Lower leg skin (tissue), 4 donors: Measurements from ENCODE around the gene PLEKHO2. TPM values are rescaled to one million over a fixed set of nuclear protein-coding genes. Genes with fewer than 3 reads are reported as not detected.

ENCODE experiments used
- DNase-seq, 2 donors: peaks; one replicate each; pipeline ENCODE4 v3.0.0-alpha.2; 2019; ENCODE audit warnings: low spot score in 2 of 2
- H3K4me3 ChIP-seq: fragments of 200-600 bp; sonication (generic); 2 replicates; pipeline ENCODE4 v1.5.1; 2017; ENCODE audit warnings: mild to moderate bottlenecking, low read depth; ENCODE audit not compliant: poor library complexity, severe bottlenecking
- CTCF ChIP-seq, 3 donors: fragments of 450-650 bp; IDR thresholded peaks; one replicate each; pipeline ENCODE4 v1.5.1; 2016; ENCODE audit warnings: antibody characterized with exemption in 3 of 3, mild to moderate bottlenecking in 3 of 3, moderate library complexity in 2 of 3
- POLR2A ChIP-seq, 2 donors: fragments of 450-650 bp; IDR thresholded peaks; one replicate each; pipeline ENCODE4 v1.6.1; 2016 to 2017; ENCODE audit warnings: antibody characterized with exemption in 2 of 2, mild to moderate bottlenecking in 1 of 2, moderate library complexity in 1 of 2
- WGBS, 2 donors: methylation state at CpG; one replicate each; pipeline ENCODE4 v1.1.5; 2018; 5-methylcytosine and 5-hydroxymethylcytosine counted together
- intact Hi-C: fragments of 100-400 bp; cut with DNase I; formaldehyde crosslinking; loops from one replicate; pipeline ENCODE4 v1.15.0; 2023; ENCODE audit warnings: low total_unique reads
- total RNA-seq, 4 donors: library from RNA; depleted of rRNA; stranded (reverse); fragments of >200 nt; gene quantifications; one replicate each; pipeline ENCODE4 v1.1.0, GENCODE V29; 2016

Gene PLEKHO2
- total RNA-seq, 4 donors from 2014 or later, result 5.7 to 15.6 (median 7.3) TPM

GRCh38 chr15:64861331-64861730 is 19.6 kb downstream of the PLEKHO2 start:
- H3K4me3 ChIP-seq, result no peak overlapping the region
- no peak for DNase-seq
- 90 to 95% methylated on average over 11 of the region's 11 CpGs for WGBS, 2 donors
- TF ChIP-seq CTCF (IDR thresholded peaks at IDR 0.05) (no peak), POLR2A (IDR thresholded peaks at IDR 0.05) (no peak)
- intact Hi-C loops, result no loop called here

DNA sequence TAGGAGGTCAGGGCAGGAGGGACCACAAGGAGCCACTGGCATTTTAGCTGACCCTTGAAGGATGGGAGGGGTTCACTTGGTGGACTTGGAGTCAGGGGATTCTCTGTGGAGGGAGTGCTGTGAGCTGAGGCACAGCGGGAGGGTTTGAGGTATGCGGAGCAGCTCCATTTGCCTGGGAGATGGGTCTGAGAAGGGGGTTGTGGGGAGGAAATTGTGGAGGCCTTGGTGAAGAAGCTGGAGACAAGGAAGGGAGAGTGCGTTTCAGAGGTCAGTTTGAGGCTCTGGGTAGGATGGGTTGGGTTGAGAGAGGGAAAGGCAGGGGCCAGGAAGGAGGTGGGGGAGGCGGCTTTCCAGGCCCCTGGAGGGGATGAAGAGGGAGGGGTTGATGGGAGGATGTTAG is 20.2 kb downstream of the PLEKHO2 start:
- TF ChIP-seq POLR2A (IDR thresholded peaks at IDR 0.05), result no peak
- TF ChIP-seq CTCF (IDR thresholded peaks at IDR 0.05), result no peak
- DNase-seq, result no peak
- H3K4me3 ChIP-seq, result no peak overlapping the region
- intact Hi-C loops, result no loop called here
- 89 to 93% methylated on average over 4 of the region's 4 CpGs for WGBS, 2 donors

- DNase-seq, result no peak
- intact Hi-C loops, result no loop called here
- WGBS, 2 donors, result 93% methylated on average over 1 of the region's 1 CpG
- TF ChIP-seq POLR2A (IDR thresholded peaks at IDR 0.05) (no peak), CTCF (IDR thresholded peaks at IDR 0.05) (no peak)
- H3K4me3 ChIP-seq, result no peak overlapping the region
These were observed 20.7 kb downstream of the PLEKHO2 start for GRCh38 chr15:64862408-64862807.

GRCh38 chr15:64864068-64864467 is 22.4 kb downstream of the PLEKHO2 start:
- DNase-seq, result no peak
- WGBS, 2 donors, result 88 to 91% methylated on average over 1 of the region's 1 CpG
- intact Hi-C loops, result no loop called here
- TF ChIP-seq POLR2A (IDR thresholded peaks at IDR 0.05) (no peak), CTCF (IDR thresholded peaks at IDR 0.05) (no peak)
- H3K4me3 ChIP-seq, result no peak overlapping the region

- intact Hi-C loops, result no loop called here
- 94 to 97% methylated on average over 9 to 10 of the region's 12 CpGs for WGBS, 2 donors
- no peak overlapping the region for H3K4me3 ChIP-seq
- no peak for TF ChIP-seq POLR2A (IDR thresholded peaks at IDR 0.05)
- no peak for DNase-seq
These were observed 23.6 kb downstream of the PLEKHO2 start for GRCh38 chr15:64865126-64865997.

DNA sequence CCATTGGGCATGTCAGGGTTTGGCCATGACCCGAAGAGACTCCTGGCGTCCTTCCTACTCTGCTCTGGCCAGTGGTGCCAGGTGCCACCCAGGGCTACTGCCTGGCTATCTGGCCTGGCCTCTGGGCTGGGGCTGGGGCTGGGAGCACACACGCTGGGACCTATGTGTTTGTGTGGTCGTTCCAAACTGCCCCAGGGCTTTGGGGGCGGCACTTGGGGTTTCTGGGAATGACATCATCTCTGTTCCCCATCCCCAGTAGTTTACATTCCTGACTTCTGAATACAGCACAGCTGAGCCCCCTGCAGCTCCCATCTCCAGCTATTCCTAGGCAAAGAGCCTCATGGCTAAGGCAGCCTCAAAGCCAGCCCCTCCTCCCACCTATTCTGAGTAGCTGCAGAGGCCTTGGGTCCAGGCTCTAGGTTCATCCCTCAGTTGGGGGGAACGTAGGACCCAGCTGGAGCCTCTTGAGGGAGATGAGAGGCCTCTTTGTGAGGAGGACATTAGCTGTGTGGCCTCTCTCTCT is 24.3 kb downstream of the PLEKHO2 start:
- DNase-seq, result no peak
- 56 to 63% methylated on average over 6 of the region's 6 CpGs for WGBS, 2 donors
- no peak for TF ChIP-seq POLR2A (IDR thresholded peaks at IDR 0.05)
- TF ChIP-seq CTCF (IDR thresholded peaks at IDR 0.05), result no peak
- H3K4me3 ChIP-seq, result no peak overlapping the region
- intact Hi-C loops, result no loop called here
